Stomach (tissue), 4 donors: Measurements from ENCODE around the gene GNPAT.

Source experiments
- CTCF ChIP-seq, 7 experiments: fragments of 450-650 bp in 4 of 7; fragments of 200-600 bp in 3 of 7; sonication (generic) in 3 of 7; IDR thresholded peaks; one replicate each; pipeline ENCODE4 v1.5.1; 2016 to 2019; ENCODE audit warnings: antibody characterized with exemption in 7 of 7, control low read depth in 2 of 7, mild to moderate bottlenecking in 1 of 7
- POLR2AphosphoS5 ChIP-seq, 3 donors: sonication (generic); formaldehyde crosslinking; IDR thresholded peaks; one replicate each; pipeline ENCODE4 v1.6.1; 2016; ENCODE audit warnings: antibody characterized with exemption in 3 of 3

GRCh38 chr1:231279081-231279480 lies 38.1 kb downstream of the GNPAT start:
- no peak for TF ChIP-seq CTCF (IDR thresholded peaks at IDR 0.05)
- TF ChIP-seq POLR2AphosphoS5 (IDR thresholded peaks at IDR 0.05), result no peak
